Aorta (tissue), 5 donors: Measurements from ENCODE around the gene TBC1D3B. TPM values are rescaled to one million over a fixed set of nuclear protein-coding genes. Genes with fewer than 3 reads are reported as not detected.

Experiments
- ATAC-seq: fragments of 200-7000 bp; cut with Tn5 transposase; one replicate; pipeline ENCODE4 v1.9.1; 2022; ENCODE audit warnings: moderate library complexity; ENCODE audit not compliant: low FRiP score
- DNase-seq, 2 donors: peaks; one replicate each; pipeline ENCODE4 v3.0.0-alpha.2; 2020
- H3K27ac ChIP-seq, 2 donors: one replicate each; pipeline ENCODE4 v1.5.1; 2013; ENCODE audit warnings: low read length in 2 of 2, mild to moderate bottlenecking in 2 of 2, moderate library complexity in 2 of 2, control low read depth in 1 of 2, inconsistent platforms in 1 of 2, low read depth in 1 of 2
- H3K27me3 ChIP-seq, 2 donors: one replicate each; pipeline ENCODE4 v1.6.1; 2013; ENCODE audit warnings: control low read depth in 1 of 2, low read length in 1 of 2, mild to moderate bottlenecking in 1 of 2, moderate library complexity in 1 of 2; ENCODE audit not compliant: insufficient read depth in 2 of 2, control insufficient read depth in 1 of 2
- H3K36me3 ChIP-seq, 2 donors: one replicate each; pipeline ENCODE4 v1.6.1; 2013; ENCODE audit warnings: control low read depth in 1 of 2, low read length in 1 of 2, mild to moderate bottlenecking in 1 of 2; ENCODE audit not compliant: insufficient read depth in 2 of 2, control insufficient read depth in 1 of 2
- H3K4me1 ChIP-seq, 2 donors: one replicate each; pipeline ENCODE4 v1.6.1; 2013; ENCODE audit warnings: low read length in 2 of 2, control low read depth in 1 of 2, mild to moderate bottlenecking in 1 of 2, moderate library complexity in 1 of 2; ENCODE audit not compliant: insufficient read depth in 2 of 2, control insufficient read depth in 1 of 2
- H3K4me3 ChIP-seq, 2 donors: one replicate each; pipeline ENCODE4 v1.5.1; 2013; ENCODE audit warnings: low read length in 2 of 2, control low read depth in 1 of 2, mild to moderate bottlenecking in 1 of 2
- H3K9me3 ChIP-seq: one replicate; pipeline ENCODE4 v1.6.1; 2013; ENCODE audit warnings: mild to moderate bottlenecking, low read length; ENCODE audit not compliant: control insufficient read depth
- WGBS, 2 donors: extraction: QIAGEN DNeasy Blood & Tissue Kit; methylation state at CpG; one replicate each; pipeline ENCODE4 v1.1.7; 2013; 5-methylcytosine and 5-hydroxymethylcytosine counted together
- intact Hi-C, 2 donors: fragments of 100-400 bp; cut with DNase I; formaldehyde crosslinking; loops; one replicate each; pipeline versions ENCODE4 v1.14.2 to v1.15.0; 2022
- polyA plus RNA-seq, 2 donors: library from polyadenylated mRNA; stranded (reverse); fragments of 200-250 nt; gene quantifications; one replicate each; pipeline ENCODE4 v1.2.3, GENCODE V29; 2013
- total RNA-seq, 2 donors: library from RNA; stranded (reverse); fragmentation: NEBNext Ultra II Directional; extraction: Animal tissue kit (Norgen Biotek cat#: 25700); gene quantifications; one replicate each; pipeline ENCODE4 v1.2.1, GENCODE V29; 2021
- donor health status: healthy with polysubstance abuse.
- donor health status: Bipolar disorder and iron deficiency.
- donor health status: DM: no; HTN: no; CAD: no.
- donor health status: DM: no; HTN: no; CAD: no.
- donor health status: DM: yes; HTN: yes; CAD: no.

The TBC1D3B gene
- total and polyA plus RNA-seq, 4 donors = 5.0 to 13.8 (median 5.1) TPM; not detected in 1

- Histone ChIP-seq H3K4me1 (no peaks in the 10 kb centered on the region), H3K4me3 (no peak overlapping the region), H3K9me3 (no peaks in the 10 kb centered on the region), H3K27me3 (no peaks in the 10 kb centered on the region), H3K36me3 (no peaks in the 10 kb centered on the region), H3K27ac (no peak overlapping the region)
- ATAC-seq = no peak
- intact Hi-C loops = loop anchor here in 1 of 2 donors (5.0 kb wide), 1 partner anchor 37 kb away; no protein-coding TSS in a partner anchor
- no peak for DNase-seq
- 76 to 78% methylated on average over 10 of the region's 10 CpGs for WGBS, 2 donors
Measured at GRCh38 chr17:36153895-36154610, 22.4 kb downstream of the TBC1D3B start.

- 75 to 81% methylated on average over 8 of the region's 8 CpGs for WGBS, 2 donors
- intact Hi-C loops = loop anchor here in 1 of 2 donors (5.0 kb wide), 1 partner anchor 35 kb away; no protein-coding TSS in a partner anchor
- no peak for ATAC-seq
- Histone ChIP-seq H3K4me3 (no peak overlapping the region), H3K27ac (no peak overlapping the region), H3K4me1 (no peaks in the 10 kb centered on the region), H3K9me3 (no peaks in the 10 kb centered on the region), H3K27me3 (no peaks in the 10 kb centered on the region), H3K36me3 (no peaks in the 10 kb centered on the region)
- DNase-seq = no peak
Measured at GRCh38 chr17:36152639-36153120, 23.8 kb downstream of the TBC1D3B start.

GRCh38 chr17:36151891-36152638 is 24.4 kb downstream of the TBC1D3B start:
- Histone ChIP-seq H3K36me3 (no peaks in the 10 kb centered on the region), H3K4me1 (no peaks in the 10 kb centered on the region), H3K27me3 (no peaks in the 10 kb centered on the region), H3K27ac (no peak overlapping the region), H3K9me3 (no peaks in the 10 kb centered on the region), H3K4me3 (no peak overlapping the region)
- DNase-seq (no peak), ATAC-seq (no peak)
- intact Hi-C loops = loop anchor here in 1 of 2 donors (5.0 kb wide), 1 partner anchor 35 kb away; no protein-coding TSS in a partner anchor
- WGBS, 2 donors = 53 to 55% methylated on average over 4 of the region's 4 CpGs

- 18 to 20% methylated on average over 11 of the region's 11 CpGs for WGBS, 2 donors
- intact Hi-C loops = loop anchor here (10.0 kb wide), 3 partner anchors 175 to 335 kb away; partner anchors contain the start of gene ZNHIT3 (in 1 of the 2)
- no peak overlapping the region for H3K27ac ChIP-seq
- H3K4me3 ChIP-seq = no peak overlapping the region
- ATAC-seq = peak; percentile 73
- H3K4me1 ChIP-seq = no peaks in the 10 kb centered on the region
- DNase-seq = peak; percentile 70 to 87
- H3K9me3 ChIP-seq = no peaks in the 10 kb centered on the region
- no peaks in the 10 kb centered on the region for H3K27me3 ChIP-seq
- no peaks in the 10 kb centered on the region for H3K36me3 ChIP-seq
Measured at GRCh38 chr17:36149296-36149820, 27.1 kb downstream of the TBC1D3B start.

- no peak overlapping the region for H3K4me3 ChIP-seq
Measured at GRCh38 chr17:36148559-36149295, 27.7 kb downstream of the TBC1D3B start.

GRCh38 chr17:36147601-36148000 is 28.8 kb downstream of the TBC1D3B start:
- ATAC-seq = no peak
- Histone ChIP-seq H3K27me3 (no peaks in the 10 kb centered on the region), H3K9me3 (no peaks in the 10 kb centered on the region), H3K27ac (no peak overlapping the region), H3K4me1 (no peaks in the 10 kb centered on the region), H3K4me3 (no peak overlapping the region), H3K36me3 (no peaks in the 10 kb centered on the region)
- intact Hi-C loops = loop anchor here (10.0 kb wide), 3 partner anchors 173 to 337 kb away; partner anchors contain the start of gene ZNHIT3 (in 1 of the 2)
- no peak for DNase-seq
- WGBS, 2 donors = 75 to 90% methylated on average over 3 of the region's 3 CpGs

More at GRCh38 chr17:36148559-36149295, 27.7 kb downstream of the TBC1D3B start:
- intact Hi-C loops = loop anchor here (10.0 kb wide), 3 partner anchors 174 to 336 kb away; partner anchors contain the start of gene ZNHIT3 (in 1 of the 2)
- Histone ChIP-seq H3K4me1 (no peaks in the 10 kb centered on the region), H3K27me3 (no peaks in the 10 kb centered on the region), H3K36me3 (no peaks in the 10 kb centered on the region), H3K27ac (no peak overlapping the region), H3K9me3 (no peaks in the 10 kb centered on the region)
- ATAC-seq (peak; percentile 90), DNase-seq (peak; percentile 73 to 92)
- WGBS, 2 donors = 26 to 30% methylated on average over 6 of the region's 6 CpGs

- no peak for ATAC-seq
- no peaks in the 10 kb centered on the region for H3K27me3 ChIP-seq
- H3K36me3 ChIP-seq = no peaks in the 10 kb centered on the region
- H3K27ac ChIP-seq = no peak overlapping the region
- no peaks in the 10 kb centered on the region for H3K9me3 ChIP-seq
- H3K4me1 ChIP-seq = no peaks in the 10 kb centered on the region
- no peak overlapping the region for H3K4me3 ChIP-seq
- 52 to 53% methylated on average over 5 of the region's 5 CpGs for WGBS, 2 donors
- no peak for DNase-seq
- intact Hi-C loops = loop anchor here (10.0 kb wide), 3 partner anchors 170 to 340 kb away; partner anchors contain the start of gene ZNHIT3 (in 1 of the 2)
Measured at GRCh38 chr17:36144981-36145729, 31.3 kb downstream of the TBC1D3B start.
